Panc1 (cell line): ENCODE results near the gene CCDC148. TPM values are rescaled to one million over a fixed set of nuclear protein-coding genes. Genes with fewer than 3 reads are reported as not detected.

Source experiments
- ATAC-seq: fragments of 200-7000 bp; cut with Tn5 transposase; 2 replicates; pipeline ENCODE4 v1.9.1; 2020; ENCODE audit warnings: mild to moderate bottlenecking, moderate library complexity
- BruUV-seq: library from RNA; stranded (reverse); fragments of 400-500 nt; replicated peaks from 2 replicates; lab custom pipeline; 2021; lab: Mats Ljungman, UMichigan
- CTCF ChIA-PET: fragments of 300-600 bp; sonication (Branson Sonifier 250); formaldehyde crosslinking; loops from one replicate; lab custom pipeline; 2022; ENCODE audit warnings: antibody characterized with exemption; lab: Charles Lee
- POLR2A ChIA-PET: fragments of 300-600 bp; sonication (Branson Sonifier 250); formaldehyde crosslinking; loops from one replicate; lab custom pipeline; 2022; ENCODE audit warnings: antibody characterized with exemption; lab: Charles Lee
- DNase-seq: peaks from one replicate; pipeline ENCODE4 v3.0.0-alpha.2; 2010; ENCODE audit warnings: low read depth, low spot score
- H3K27ac ChIP-seq: 2 replicates; pipeline ENCODE4 v1.5.1; 2011; ENCODE audit warnings: mild to moderate bottlenecking, low read length, inconsistent platforms
- H3K27me3 ChIP-seq: fragments of 200-500 bp; sonication (Bioruptor generic); 2 replicates; pipeline ENCODE4 v1.6.0; 2014; ENCODE audit warnings: low read length, inconsistent platforms; ENCODE audit not compliant: control insufficient read depth, insufficient read depth
- H3K36me3 ChIP-seq: fragments of 200-500 bp; sonication (Bioruptor generic); 2 replicates; pipeline ENCODE4 v1.5.1; 2014; ENCODE audit warnings: inconsistent platforms, mild to moderate bottlenecking, low read length, moderate library complexity; ENCODE audit not compliant: control insufficient read depth, insufficient read depth
- H3K4me1 ChIP-seq: 2 replicates; pipeline ENCODE4 v1.5.1; 2011; ENCODE audit warnings: inconsistent platforms, mild to moderate bottlenecking, low read length, moderate library complexity; ENCODE audit not compliant: control insufficient read depth, insufficient read depth
- H3K4me3 ChIP-seq, 2 experiments: 2 replicates each; pipeline ENCODE4 v1.5.1; 2011 to 2012; ENCODE audit warnings: low read depth in 2 of 2, low read length in 2 of 2, mild to moderate bottlenecking in 2 of 2, inconsistent platforms in 1 of 2, moderate library complexity in 1 of 2
- H3K9me3 ChIP-seq: fragments of 200-500 bp; sonication (Bioruptor generic); 2 replicates; pipeline ENCODE4 v1.5.1; 2014; ENCODE audit warnings: low read depth, mild to moderate bottlenecking, inconsistent platforms, low read length, moderate library complexity; ENCODE audit not compliant: control insufficient read depth, insufficient read depth
- CTCF ChIP-seq: fragments of 450-650 bp; IDR thresholded peaks from 2 replicates; pipeline ENCODE4 v1.5.1; 2017; ENCODE audit warnings: mild to moderate bottlenecking
- POLR2AphosphoS5 ChIP-seq: IDR thresholded peaks from 2 replicates; pipeline ENCODE4 v1.6.1; 2012; ENCODE audit warnings: mild to moderate bottlenecking, low read depth, low read length, moderate library complexity
- SIN3A ChIP-seq: IDR thresholded peaks from 2 replicates; pipeline ENCODE4 v1.6.1; 2012; ENCODE audit warnings: low read depth, mild to moderate bottlenecking, low read length, moderate library complexity, borderline replicate concordance; ENCODE audit not compliant: insufficient read depth
- TCF7L2 ChIP-seq: IDR thresholded peaks from 2 replicates; pipeline ENCODE4 v1.6.1; 2011; ENCODE audit warnings: mild to moderate bottlenecking, low read depth, low read length, inconsistent platforms
- in situ Hi-C: cut with HindIII; loops from 2 replicates; pipeline ENCODE4 v1.10.0; 2016; ENCODE audit warnings: low sequenced_read_pairs, low pct_unique_long_range_greater_than_20kb
- intact Hi-C: fragments of 100-400 bp; cut with micrococcal nuclease; formaldehyde crosslinking; loops from one replicate; pipeline ENCODE4 v1.10.0; 2022; ENCODE audit not compliant: unreplicated experiment
- total RNA-seq: library from RNA; stranded (reverse); gene quantifications from one replicate; pipeline ENCODE4 v1.2.1, GENCODE V29; 2021; ENCODE audit not compliant: unreplicated experiment
- TF ChIP-seq, protein P1 (sequence below), 2 experiments: IDR thresholded peaks; 2 replicates each; pipeline ENCODE4 v1.6.1; 2011 to 2012; ENCODE audit warnings: low read depth in 2 of 2, control low read depth in 1 of 2, low read length in 1 of 2, mild to moderate bottlenecking in 1 of 2, moderate library complexity in 1 of 2; ENCODE audit not compliant: insufficient read depth in 1 of 2

The CCDC148 gene
- total RNA-seq, 1 experiment from 2014 or later, result 0.92 TPM

GRCh38 chr2:158128168-158128973 is 328.2 kb downstream of the CCDC148 start:
- no peaks in the 10 kb centered on the region for H3K36me3 ChIP-seq
- ChIA-PET POLR2A (no interaction called here), CTCF (no interaction called here)
- no peak overlapping the region for H3K4me3 ChIP-seq
- in situ Hi-C loops, result no loop called here
- no peak for ATAC-seq
- no peak overlapping the region for H3K27ac ChIP-seq
- peaks cover 8% of the 10 kb centered on the region for H3K27me3 ChIP-seq
- no peak for DNase-seq
- no TSS peak for BruUV-seq
- H3K9me3 ChIP-seq, result no peaks in the 10 kb centered on the region
- intact Hi-C loops, result no loop called here
- TF ChIP-seq POLR2AphosphoS5, result no peak
- TF ChIP-seq, protein P1, sequence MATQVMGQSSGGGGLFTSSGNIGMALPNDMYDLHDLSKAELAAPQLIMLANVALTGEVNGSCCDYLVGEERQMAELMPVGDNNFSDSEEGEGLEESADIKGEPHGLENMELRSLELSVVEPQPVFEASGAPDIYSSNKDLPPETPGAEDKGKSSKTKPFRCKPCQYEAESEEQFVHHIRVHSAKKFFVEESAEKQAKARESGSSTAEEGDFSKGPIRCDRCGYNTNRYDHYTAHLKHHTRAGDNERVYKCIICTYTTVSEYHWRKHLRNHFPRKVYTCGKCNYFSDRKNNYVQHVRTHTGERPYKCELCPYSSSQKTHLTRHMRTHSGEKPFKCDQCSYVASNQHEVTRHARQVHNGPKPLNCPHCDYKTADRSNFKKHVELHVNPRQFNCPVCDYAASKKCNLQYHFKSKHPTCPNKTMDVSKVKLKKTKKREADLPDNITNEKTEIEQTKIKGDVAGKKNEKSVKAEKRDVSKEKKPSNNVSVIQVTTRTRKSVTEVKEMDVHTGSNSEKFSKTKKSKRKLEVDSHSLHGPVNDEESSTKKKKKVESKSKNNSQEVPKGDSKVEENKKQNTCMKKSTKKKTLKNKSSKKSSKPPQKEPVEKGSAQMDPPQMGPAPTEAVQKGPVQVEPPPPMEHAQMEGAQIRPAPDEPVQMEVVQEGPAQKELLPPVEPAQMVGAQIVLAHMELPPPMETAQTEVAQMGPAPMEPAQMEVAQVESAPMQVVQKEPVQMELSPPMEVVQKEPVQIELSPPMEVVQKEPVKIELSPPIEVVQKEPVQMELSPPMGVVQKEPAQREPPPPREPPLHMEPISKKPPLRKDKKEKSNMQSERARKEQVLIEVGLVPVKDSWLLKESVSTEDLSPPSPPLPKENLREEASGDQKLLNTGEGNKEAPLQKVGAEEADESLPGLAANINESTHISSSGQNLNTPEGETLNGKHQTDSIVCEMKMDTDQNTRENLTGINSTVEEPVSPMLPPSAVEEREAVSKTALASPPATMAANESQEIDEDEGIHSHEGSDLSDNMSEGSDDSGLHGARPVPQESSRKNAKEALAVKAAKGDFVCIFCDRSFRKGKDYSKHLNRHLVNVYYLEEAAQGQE (IDR thresholded peaks at IDR 0.05; ENCODE audit: insufficient read depth in 1 of 2, low read depth in 2 of 2, low read length in 1 of 2), result no peak
- no peak for TF ChIP-seq CTCF
- TF ChIP-seq SIN3A, result no peak
- TF ChIP-seq TCF7L2, result no peak
- H3K4me1 ChIP-seq, result no peaks in the 10 kb centered on the region

DNA sequence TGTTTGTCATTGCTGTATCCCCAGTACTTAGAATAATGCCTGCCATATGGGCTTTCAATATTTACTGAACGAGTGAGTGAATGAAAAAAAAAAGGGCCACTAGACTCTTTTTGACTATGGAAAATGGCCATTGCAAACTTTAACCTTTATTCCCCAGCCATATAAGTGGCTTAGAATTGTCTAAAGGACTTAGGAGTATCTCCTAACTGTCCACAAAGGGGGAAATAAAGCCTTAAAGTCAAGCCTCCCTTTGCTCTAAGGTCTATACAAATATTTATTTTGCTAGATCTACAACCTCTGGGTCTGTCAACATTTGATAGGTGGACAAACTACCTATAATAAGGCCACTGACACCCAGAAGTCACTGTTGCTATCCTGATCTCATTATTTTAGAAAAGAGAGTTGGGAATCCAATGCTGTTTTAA is 329.2 kb downstream of the CCDC148 start:
- no peak overlapping the region for H3K4me3 ChIP-seq
- peaks cover 5% of the 10 kb centered on the region for H3K27me3 ChIP-seq
- no peaks in the 10 kb centered on the region for H3K36me3 ChIP-seq
- H3K27ac ChIP-seq, result no peak overlapping the region
- no peaks in the 10 kb centered on the region for H3K9me3 ChIP-seq
- TF ChIP-seq SIN3A (no peak), CTCF (no peak), POLR2AphosphoS5 (no peak), TCF7L2 (no peak)
- TF ChIP-seq, protein P1 (IDR thresholded peaks at IDR 0.05; ENCODE audit: insufficient read depth in 1 of 2, low read depth in 2 of 2, low read length in 1 of 2), result no peak
- no peaks in the 10 kb centered on the region for H3K4me1 ChIP-seq
- ATAC-seq, result no peak
- BruUV-seq, result no TSS peak
- ChIA-PET CTCF (no interaction called here), POLR2A (no interaction called here)
- no peak for DNase-seq
- in situ Hi-C loops, result no loop called here
- intact Hi-C loops, result no loop called here
